GM03348 (cell line): Measurements from ENCODE around the gene NDNF.

Experiments
- DNase-seq: peaks from one replicate; pipeline ENCODE4 v3.0.0; 2012; ENCODE audit warnings: low spot score

Gene NDNF

DNA sequence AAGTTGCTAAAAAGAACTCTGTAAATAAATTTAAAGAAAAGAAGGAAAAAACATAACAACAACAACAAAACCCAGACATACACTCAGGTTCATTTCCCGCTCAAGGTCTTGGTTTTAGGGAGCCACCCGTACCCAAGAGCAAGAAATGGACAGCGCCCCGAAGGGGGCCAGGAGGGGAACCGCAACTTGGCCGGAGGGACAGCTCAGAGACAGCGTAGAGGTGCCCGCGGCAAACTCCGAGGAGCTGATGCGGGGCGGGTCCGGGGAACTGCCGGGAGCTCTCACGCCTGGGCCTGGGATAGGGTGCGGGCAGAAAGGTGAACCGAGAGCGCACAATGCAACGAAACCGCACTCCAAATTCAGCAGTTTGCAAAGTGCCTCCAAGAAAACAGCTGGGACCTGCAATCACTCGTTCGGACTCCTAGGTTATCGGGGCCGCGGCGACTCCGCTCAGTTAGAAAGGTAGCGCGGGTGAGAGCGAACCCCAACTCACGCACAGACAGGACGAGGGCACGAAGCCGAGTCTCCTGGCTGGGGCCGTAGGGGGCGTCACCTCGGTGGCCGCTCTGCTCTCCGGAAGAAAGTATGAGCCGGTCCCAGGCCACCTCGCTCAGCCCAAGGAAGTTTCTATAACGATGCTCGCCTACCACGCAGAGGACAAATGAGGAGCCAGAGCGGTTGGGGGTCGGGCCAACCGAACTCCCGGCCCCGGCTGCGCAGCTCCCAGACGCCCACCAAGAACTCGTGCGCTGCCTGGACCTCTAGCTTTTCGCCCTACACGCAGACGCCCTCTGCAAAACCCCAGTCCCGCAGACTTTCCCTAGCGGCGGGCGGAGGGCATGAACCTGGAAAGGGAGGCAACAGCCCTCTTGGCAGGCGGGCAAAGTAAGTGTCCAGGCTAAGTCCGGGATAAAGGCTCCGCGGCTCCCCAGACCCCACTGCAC lies 1.4 kb downstream of the NDNF start:
- peak; percentile 74 for DNase-seq

DNA sequence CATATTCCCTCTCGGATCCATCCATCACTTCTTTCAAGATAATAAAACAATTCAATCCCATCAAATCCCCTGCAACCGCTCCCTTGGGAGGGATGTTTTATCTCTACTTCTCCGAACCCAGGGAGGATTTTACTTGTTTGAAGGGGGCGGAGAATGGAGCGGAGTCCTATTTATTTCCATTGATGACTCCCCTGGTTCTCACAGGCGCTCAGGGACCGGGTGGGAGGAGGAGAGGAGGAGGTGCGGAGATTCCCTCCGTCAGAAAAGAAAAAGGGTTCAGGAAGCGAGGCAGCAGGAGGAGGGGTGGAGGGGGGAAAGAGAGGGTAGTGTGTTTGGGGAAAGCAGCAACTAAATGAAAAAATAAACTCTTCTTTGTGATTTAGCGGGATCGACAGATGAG lies 2.1 kb downstream of the NDNF start:
- peak; percentile 15 for DNase-seq

GRCh38 chr4:121069430-121069829 lies 2.9 kb downstream of the NDNF start:
- no peak for DNase-seq

GRCh38 chr4:121064482-121064881 lies 7.9 kb downstream of the NDNF start:
- no peak for DNase-seq

DNA sequence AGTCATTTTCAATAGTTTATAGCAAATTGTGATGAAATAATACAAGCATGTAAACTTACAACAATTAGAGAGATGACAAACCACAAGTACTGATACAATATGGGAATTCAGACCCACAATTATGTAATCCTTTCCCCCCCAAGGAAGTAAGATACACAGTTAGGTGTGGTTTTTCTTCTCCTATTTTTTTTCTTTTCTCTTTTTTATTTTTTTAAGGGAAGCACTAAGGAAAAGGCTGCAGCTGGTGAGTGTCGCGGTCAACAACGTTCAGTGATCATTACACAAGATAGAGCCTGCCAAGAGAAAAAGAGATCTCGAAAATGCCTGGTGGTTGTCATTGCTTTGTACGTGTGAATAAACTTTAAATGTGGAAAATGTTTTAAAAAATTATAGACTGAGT lies 9.8 kb downstream of the NDNF start:
- no peak for DNase-seq

GRCh38 chr4:121061861-121062260 lies 10.5 kb downstream of the NDNF start:
- no peak for DNase-seq

DNA sequence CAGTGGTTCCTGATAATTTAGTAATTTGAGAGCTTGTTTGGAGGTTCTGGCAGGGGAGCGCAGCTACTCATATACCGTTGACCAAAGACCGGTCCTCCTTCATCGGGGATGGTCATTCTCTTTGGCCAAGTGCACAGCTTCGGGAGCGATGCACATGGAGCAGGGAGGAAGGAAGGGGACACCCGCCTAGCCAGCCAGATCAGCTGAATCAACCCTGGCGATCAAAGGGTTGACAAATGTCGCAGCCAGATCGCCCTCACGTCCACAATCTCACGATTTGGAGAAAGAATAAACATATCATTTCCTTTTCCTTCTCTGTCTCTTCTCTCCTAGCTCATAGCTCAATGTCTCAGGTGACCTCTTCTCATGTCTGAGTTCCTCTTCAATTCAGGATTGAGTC lies 11.1 kb downstream of the NDNF start:
- no peak for DNase-seq

DNA sequence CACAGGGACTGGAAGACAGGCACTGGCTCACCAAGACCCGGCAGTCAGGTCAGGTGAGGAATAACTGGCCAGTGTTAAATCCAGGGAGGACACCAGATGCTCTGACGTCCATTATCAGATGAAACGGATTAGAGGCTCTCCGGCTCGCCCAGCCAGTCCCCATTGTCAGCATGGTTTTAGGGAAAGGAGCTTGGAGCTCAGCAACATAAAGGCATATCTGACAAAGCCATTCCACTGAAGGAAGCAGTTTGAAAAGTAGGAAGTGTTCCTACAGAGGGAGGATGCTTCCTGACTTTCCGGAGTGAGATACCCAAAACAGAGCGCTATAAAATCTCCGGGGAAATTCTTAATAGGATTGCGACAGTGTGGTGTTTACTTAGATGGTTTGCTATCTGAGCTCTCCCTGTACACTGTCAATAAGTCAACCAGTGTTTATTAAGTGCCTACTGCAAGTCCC lies 14.8 kb downstream of the NDNF start:
- no peak for DNase-seq

DNA sequence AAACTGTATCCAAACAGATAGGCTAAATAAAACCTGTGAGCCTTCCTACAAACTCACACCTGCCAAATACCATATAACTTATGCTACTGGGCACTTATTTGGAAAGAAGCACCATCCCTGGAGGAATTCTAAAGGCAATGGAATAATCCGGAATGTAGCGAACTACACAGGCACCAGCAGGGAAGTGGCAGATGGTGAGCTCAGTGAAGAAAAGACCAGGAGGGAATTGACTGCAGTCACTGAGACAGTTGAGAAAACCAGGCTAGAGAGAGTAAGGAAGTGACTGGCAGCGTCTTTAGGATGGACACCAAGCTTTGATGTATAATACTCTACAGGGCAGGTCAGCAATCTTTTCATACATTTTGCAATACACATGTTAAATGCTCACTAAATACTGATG lies 16.3 kb downstream of the NDNF start:
- no peak for DNase-seq

GRCh38 chr4:121054373-121054772 lies 18.0 kb downstream of the NDNF start:
- DNase-seq: no peak

- DNase-seq: peak; percentile 9
These were observed 18.7 kb downstream of the NDNF start for GRCh38 chr4:121053601-121054143.

DNA sequence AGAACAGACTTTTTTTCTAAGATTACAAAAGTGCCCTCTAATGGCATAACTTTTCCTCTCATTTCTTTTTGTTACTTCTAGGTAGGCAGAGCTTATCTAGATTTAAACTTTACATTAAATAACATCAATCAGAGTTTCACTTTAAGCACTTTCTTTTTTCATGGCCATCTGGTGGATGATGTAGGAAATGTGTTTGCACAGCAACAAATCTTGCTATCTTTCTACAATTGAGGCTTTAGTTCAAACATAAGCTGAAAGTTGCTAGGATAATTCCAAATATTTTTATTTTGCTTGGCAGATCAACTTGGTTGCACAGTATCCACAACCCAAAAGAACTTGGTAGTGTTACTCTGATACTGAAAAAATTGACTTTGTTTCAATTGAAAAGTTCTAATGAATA lies 22.0 kb downstream of the NDNF start:
- DNase-seq: peak; percentile 15

GRCh38 chr4:121049072-121049599 lies 23.2 kb downstream of the NDNF start:
- no peak for DNase-seq

GRCh38 chr4:121048165-121048564 lies 24.2 kb downstream of the NDNF start:
- no peak for DNase-seq

- DNase-seq: no peak
These were observed 30.8 kb downstream of the NDNF start for GRCh38 chr4:121041307-121042090.

- peak; percentile 18 for DNase-seq
These were observed 38.3 kb downstream of the NDNF start for GRCh38 chr4:121034017-121034416.

DNA sequence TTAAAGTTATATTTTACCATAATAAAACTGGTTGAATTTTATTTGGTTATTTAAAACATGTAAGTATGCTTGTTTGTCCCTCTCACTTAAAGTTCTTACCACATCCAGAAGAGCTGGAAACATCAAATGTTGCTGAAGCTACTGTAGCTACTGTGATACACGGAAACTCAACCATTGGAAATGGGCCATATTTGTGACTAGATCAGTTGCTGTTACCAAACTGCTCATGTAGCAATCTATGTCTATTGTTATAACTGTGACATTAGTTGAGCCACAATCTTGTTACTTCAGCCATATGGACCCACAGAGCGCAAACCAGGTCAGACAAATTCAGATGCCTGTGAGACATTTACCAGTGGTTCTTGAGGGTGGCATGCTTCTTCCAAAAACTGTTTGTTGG lies 41.6 kb downstream of the NDNF start:
- DNase-seq: no peak

DNA sequence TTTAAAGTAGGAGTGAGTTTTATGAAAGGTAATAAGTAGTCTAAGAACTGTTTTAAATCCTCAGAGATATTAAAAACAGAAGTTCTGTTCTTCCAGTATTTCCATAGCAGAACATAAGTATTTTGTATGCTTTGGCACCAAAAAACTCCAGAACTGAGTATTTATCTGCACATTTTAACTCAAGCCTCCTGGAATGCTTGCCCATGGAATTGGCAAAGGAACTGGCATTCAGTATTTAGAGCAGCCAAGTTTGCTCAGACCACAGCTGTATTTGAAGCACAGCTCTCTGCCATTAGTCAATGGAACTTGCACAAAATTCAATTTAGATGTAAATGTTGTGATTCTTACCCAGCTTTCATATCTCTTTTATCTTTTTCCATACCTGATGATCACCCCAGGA lies 42.2 kb downstream of the NDNF start:
- DNase-seq: no peak

GRCh38 chr4:121026034-121026433 lies 46.3 kb downstream of the NDNF start:
- DNase-seq: no peak

DNA sequence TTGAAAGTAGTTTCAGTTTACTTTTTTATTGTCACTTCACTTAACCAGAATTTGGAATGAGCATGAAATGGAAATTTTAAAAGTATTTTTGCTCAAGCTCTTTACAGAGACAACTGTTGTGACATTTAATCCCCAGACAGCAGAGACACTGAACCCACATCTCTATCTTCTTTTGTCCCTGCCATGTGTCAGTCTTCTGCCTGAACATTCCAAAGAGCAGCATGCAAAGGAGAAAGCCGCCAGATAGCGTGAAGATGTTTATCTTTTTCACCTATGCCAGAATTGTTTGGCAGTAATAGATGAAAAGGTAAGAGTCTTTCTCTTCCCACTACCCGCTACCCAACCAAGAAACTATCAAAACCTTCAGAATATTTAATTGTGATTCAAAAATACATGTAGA lies 46.8 kb downstream of the NDNF start:
- DNase-seq: no peak

- DNase-seq: no peak
These were observed 53.8 kb downstream of the NDNF start for GRCh38 chr4:121018543-121018942.

DNA sequence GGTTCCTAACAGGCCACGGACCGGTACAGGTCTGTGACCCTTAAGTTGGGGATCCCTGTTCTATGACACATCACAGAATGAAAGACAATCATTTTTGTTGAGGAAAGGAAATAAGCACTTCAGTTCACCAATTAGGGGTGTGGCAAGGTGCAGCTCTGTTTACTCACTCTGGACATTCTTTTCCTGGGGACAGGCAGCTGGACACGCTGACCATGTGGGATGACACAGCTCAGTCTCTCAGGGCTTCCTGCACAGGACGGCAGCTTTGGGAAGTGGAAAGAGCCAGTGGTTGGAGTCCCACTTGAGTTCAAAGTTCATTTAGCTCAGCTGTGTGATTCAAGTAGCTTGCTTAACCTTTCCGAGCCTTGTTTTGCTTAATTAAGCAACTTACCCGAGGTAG lies 55.7 kb downstream of the NDNF start:
- DNase-seq: no peak

DNA sequence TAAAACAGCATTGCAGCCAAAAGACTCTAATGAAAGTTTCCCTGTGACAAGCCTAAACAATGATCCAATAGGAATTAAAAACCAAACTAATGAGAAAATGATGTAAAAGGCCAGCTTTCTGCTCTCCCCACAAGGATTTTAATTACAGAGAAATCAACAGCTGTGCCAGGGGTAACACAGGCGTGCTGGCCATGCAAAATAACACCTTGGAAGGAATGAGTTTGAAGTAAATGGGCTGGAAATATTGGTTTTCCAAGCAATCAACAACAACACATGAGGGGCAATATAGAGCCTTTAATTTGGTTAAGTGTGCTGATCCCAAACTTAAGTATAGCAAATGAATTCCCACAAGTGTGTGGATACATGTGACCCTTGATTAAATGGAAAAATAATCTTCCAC lies 56.9 kb downstream of the NDNF start:
- no peak for DNase-seq
